ENCODE data around the gene PTCH1.

The PTCH1 gene

DNA sequence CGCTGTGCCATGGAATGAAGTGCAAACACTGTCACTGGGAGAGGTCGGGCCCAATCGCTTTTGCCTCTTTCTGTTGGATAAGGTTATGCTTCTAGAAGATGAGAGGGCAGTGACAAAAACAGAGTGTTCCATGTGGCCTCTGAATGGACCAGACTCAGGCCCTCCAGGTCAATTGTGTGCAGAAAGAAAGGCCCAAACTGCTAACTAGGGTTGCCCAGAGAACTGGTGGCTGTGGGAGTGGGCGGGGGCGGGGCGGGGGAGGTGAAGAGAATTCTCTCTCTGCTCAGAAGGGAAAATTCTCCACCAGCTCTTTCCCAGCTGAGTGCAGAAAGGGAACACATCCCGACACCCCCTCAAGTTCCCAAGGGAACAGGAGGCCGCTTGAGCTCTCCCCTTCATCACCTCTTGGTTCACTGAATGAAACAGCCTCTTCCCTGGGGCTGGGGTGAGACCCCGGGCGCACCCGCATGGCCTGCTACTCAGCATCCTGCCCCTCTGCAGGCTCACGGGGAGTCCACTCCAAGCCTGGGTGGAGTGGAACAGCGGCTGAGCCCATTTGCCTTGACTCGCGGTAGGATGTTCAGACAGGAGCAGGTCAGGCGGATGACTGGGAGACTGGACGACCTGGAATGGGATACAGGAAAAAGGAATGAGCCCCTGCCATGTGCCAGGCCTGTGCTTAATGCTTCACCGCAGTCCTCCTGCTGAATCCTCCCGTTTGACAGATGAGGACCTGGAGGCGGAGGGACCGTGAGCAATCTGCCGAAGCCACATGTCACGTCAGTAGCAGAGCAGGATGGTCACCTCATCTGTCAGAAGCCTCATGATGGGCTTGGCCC lies 105.5 kb downstream of the PTCH1 start:
- Mint-ChIP-seq H3K4me3 (no peak overlapping the region), H3K36me3 (no peaks in the 10 kb centered on the region), H3K4me1 (no peaks in the 10 kb centered on the region), H3K27me3 (peaks cover 24% of the 10 kb centered on the region), H3K27ac (no peak overlapping the region), H3K9me3 (no peaks in the 10 kb centered on the region)
- DNase-seq = no peak
- CTCF ChIA-PET = no interaction called here

GRCh38 chr9:95409650-95410426 lies 106.9 kb downstream of the PTCH1 start:
- Mint-ChIP-seq H3K27ac (no peak overlapping the region), H3K4me3 (no peak overlapping the region), H3K4me1 (no peaks in the 10 kb centered on the region), H3K9me3 (no peaks in the 10 kb centered on the region), H3K36me3 (no peaks in the 10 kb centered on the region), H3K27me3 (peaks cover 28% of the 10 kb centered on the region)
- no peak for DNase-seq
- CTCF ChIA-PET = no interaction called here

DNA sequence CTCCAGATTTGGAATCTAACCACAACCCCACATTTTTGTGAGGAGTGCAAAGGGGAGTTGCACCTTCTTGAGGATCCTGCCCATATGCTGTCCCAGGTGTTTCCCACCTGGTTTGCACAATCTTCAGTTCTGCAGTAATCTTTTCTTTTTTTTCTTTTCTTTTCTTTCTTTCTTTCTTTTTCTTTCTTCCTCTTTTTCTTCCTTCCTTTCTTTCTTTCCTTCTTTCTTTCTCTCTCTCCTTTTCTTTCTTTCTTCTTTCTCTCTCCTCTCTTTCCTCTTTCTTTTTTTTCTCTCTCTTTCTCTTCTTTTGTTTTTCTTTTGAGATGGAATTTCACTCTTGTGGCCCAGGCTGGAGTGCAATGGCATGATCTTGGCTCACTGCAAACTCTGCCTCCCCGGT lies 109.2 kb downstream of the PTCH1 start:
- Mint-ChIP-seq H3K9me3 (no peaks in the 10 kb centered on the region), H3K27ac (no peak overlapping the region), H3K27me3 (peaks cover 43% of the 10 kb centered on the region), H3K36me3 (no peaks in the 10 kb centered on the region), H3K4me3 (no peak overlapping the region), H3K4me1 (no peaks in the 10 kb centered on the region)
- DNase-seq = no peak
- CTCF ChIA-PET = no interaction called here

DNA sequence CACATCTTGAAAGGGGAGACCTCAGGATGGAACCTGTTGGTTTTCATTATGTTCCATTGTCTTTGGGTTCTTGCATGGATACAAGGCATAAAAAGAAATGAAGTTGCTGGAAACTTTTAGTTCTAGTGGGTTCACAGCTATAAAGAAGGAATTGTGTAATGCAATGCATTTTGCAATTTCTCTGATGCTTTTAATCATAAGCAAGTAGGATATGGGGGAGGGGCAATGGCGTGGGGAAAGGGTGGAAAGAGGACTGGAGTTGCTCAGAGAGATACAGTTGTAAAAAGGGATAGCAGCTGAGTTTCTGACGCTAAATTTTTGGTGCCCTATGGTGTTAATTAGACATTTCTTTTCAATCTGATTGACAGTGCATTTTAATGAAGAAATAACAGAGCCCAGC lies 110.7 kb downstream of the PTCH1 start:
- no peak overlapping the region for H3K4me3 Mint-ChIP-seq
- H3K36me3 Mint-ChIP-seq = no peaks in the 10 kb centered on the region
- DNase-seq = no peak
- CTCF ChIA-PET = no interaction called here
- H3K4me1 Mint-ChIP-seq = no peaks in the 10 kb centered on the region
- peaks cover 34% of the 10 kb centered on the region for H3K27me3 Mint-ChIP-seq
- no peak overlapping the region for H3K27ac Mint-ChIP-seq
- peaks cover 3% of the 10 kb centered on the region for H3K9me3 Mint-ChIP-seq

DNA sequence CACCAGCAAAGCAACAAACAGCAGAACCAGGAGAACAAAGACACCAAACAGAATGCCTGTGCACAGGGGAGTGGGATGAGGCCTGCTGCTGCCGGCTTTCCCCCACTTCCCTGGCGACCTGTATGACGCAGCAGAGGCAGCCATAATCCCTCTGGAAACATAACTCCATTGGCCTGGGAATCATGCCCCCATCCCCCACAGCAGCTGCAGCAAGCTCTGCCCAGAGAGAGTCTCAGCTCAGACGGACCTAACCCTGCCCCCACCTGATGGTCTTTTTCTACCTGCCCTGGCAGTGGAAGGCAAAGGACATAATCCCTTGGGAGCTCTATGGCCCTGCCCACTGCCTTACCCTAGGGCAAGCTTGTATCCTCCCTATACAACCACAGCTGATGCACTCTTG lies 117.5 kb downstream of the PTCH1 start:
- Mint-ChIP-seq H3K36me3 (no peaks in the 10 kb centered on the region), H3K4me3 (no peak overlapping the region), H3K27ac (no peak overlapping the region), H3K27me3 (peaks cover 23% of the 10 kb centered on the region), H3K9me3 (peaks cover 6% of the 10 kb centered on the region), H3K4me1 (no peaks in the 10 kb centered on the region)
- CTCF ChIA-PET = no interaction called here
- DNase-seq = no peak
